SK-N-SH treated with all-trans-retinoic acid at 6 μM for 48 hours (cell line): ENCODE measurements around the gene WNK2.

ENCODE experiments used
- ATAC-seq: fragments of 200-7000 bp; cut with Tn5 transposase; 3 replicates; pipeline ENCODE4 v1.9.1; 2020; ENCODE audit warnings: mild to moderate bottlenecking, moderate library complexity
- ARNTL ChIP-seq: fragments of 450-650 bp; formaldehyde crosslinking; IDR thresholded peaks from 2 replicates; pipeline ENCODE4 v1.5.0; 2020; ENCODE audit warnings: low read depth, mild to moderate bottlenecking, moderate library complexity, borderline replicate concordance
- CREB5 ChIP-seq: fragments of 250-450 bp; sonication (Bioruptor Pico); IDR thresholded peaks from 2 replicates; pipeline ENCODE4 v1.5.1; 2020; ENCODE audit warnings: low read depth, mild to moderate bottlenecking, moderate library complexity
- CSDC2 ChIP-seq: fragments of 250-450 bp; sonication (Bioruptor Pico); IDR thresholded peaks from 2 replicates; pipeline ENCODE4 v1.5.0; 2020; ENCODE audit warnings: mild to moderate bottlenecking, moderate library complexity
- CSRNP3 ChIP-seq: fragments of 250-450 bp; sonication (Bioruptor Pico); IDR thresholded peaks from 2 replicates; pipeline ENCODE4 v1.5.1; 2021; ENCODE audit warnings: mild to moderate bottlenecking, moderate library complexity
- ESRRG ChIP-seq: fragments of 250-450 bp; sonication (Bioruptor Pico); IDR thresholded peaks from 2 replicates; pipeline ENCODE4 v1.6.1; 2021; ENCODE audit warnings: mild to moderate bottlenecking
- GLIS3 ChIP-seq: fragments of 250-450 bp; sonication (Bioruptor Pico); IDR thresholded peaks from 2 replicates; pipeline ENCODE4 v1.5.0; 2020; ENCODE audit warnings: mild to moderate bottlenecking, moderate library complexity
- ISL1 ChIP-seq: fragments of 250-450 bp; sonication (Bioruptor Pico); IDR thresholded peaks from 2 replicates; pipeline ENCODE4 v2.1.2; 2022; ENCODE audit warnings: mild to moderate bottlenecking, moderate library complexity
- OSR1 ChIP-seq: fragments of 250-450 bp; sonication (Bioruptor Pico); IDR thresholded peaks from 2 replicates; pipeline ENCODE4 v1.8.0; 2022; ENCODE audit warnings: moderate library complexity, mild to moderate bottlenecking, inconsistent platforms
- POU6F1 ChIP-seq: fragments of 250-450 bp; sonication (Bioruptor Pico); IDR thresholded peaks from 2 replicates; pipeline ENCODE4 v1.8.0; 2021; ENCODE audit warnings: low read depth, mild to moderate bottlenecking, moderate library complexity, borderline replicate concordance
- PPARA ChIP-seq: fragments of 250-450 bp; sonication (Bioruptor Pico); IDR thresholded peaks from 2 replicates; pipeline ENCODE4 v1.5.0; 2020; ENCODE audit warnings: mild to moderate bottlenecking, borderline replicate concordance
- RARB ChIP-seq: fragments of 250-450 bp; sonication (Bioruptor Pico); IDR thresholded peaks from 2 replicates; pipeline ENCODE4 v1.8.0; 2021; ENCODE audit warnings: mild to moderate bottlenecking, moderate library complexity
- TCF4 ChIP-seq: fragments of 250-450 bp; sonication (Bioruptor Pico); IDR thresholded peaks from 2 replicates; pipeline ENCODE4 v1.8.0; 2021; ENCODE audit warnings: mild to moderate bottlenecking, moderate library complexity, borderline replicate concordance
- TOX ChIP-seq: fragments of 250-450 bp; sonication (Bioruptor Pico); IDR thresholded peaks from 2 replicates; pipeline ENCODE4 v1.8.0; 2021; ENCODE audit warnings: mild to moderate bottlenecking, moderate library complexity, borderline replicate concordance
- TSHZ2 ChIP-seq: fragments of 250-450 bp; sonication (Bioruptor Pico); IDR thresholded peaks from 2 replicates; pipeline ENCODE4 v1.5.0; 2020; ENCODE audit warnings: mild to moderate bottlenecking, moderate library complexity
- ZC3H10 ChIP-seq: fragments of 250-450 bp; sonication (Bioruptor Pico); IDR thresholded peaks from 2 replicates; pipeline ENCODE4 v1.5.1; 2021; ENCODE audit warnings: mild to moderate bottlenecking, moderate library complexity
- ZFP3 ChIP-seq: fragments of 250-450 bp; sonication (Bioruptor Pico); IDR thresholded peaks from 2 replicates; pipeline ENCODE4 v1.5.0; 2020; ENCODE audit warnings: mild to moderate bottlenecking, moderate library complexity
- ZNF565 ChIP-seq: fragments of 450-650 bp; formaldehyde crosslinking; conservative IDR thresholded peaks from 2 replicates; pipeline ENCODE4 v1.5.0; 2020; ENCODE audit warnings: low read depth, mild to moderate bottlenecking, moderate library complexity
- ZNF70 ChIP-seq: fragments of 450-650 bp; formaldehyde crosslinking; IDR thresholded peaks from 2 replicates; pipeline ENCODE4 v1.5.0; 2020; ENCODE audit warnings: mild to moderate bottlenecking, moderate library complexity
- ZNF8 ChIP-seq: fragments of 450-650 bp; formaldehyde crosslinking; IDR thresholded peaks from 2 replicates; pipeline ENCODE4 v1.5.0; 2020; ENCODE audit warnings: mild to moderate bottlenecking, moderate library complexity

WNK2 gene

GRCh38 chr9:93200449-93200742 is 16.5 kb downstream of the WNK2 start:
- no peak for ATAC-seq
- no peak for TF ChIP-seq ZNF8 (CRISPR knock-in tag)
- TF ChIP-seq CSDC2 (CRISPR knock-in tag) = no peak
- no peak for TF ChIP-seq TSHZ2 (CRISPR knock-in tag)
- TF ChIP-seq PPARA (CRISPR knock-in tag) = no peak
- no peak for TF ChIP-seq CSRNP3 (CRISPR knock-in tag)
- no peak for TF ChIP-seq POU6F1
- TF ChIP-seq ISL1 (CRISPR knock-in tag) = no peak
- no peak for TF ChIP-seq ARNTL (CRISPR knock-in tag)
- TF ChIP-seq RARB (CRISPR knock-in tag) = no peak
- no peak for TF ChIP-seq TOX
- TF ChIP-seq ESRRG (CRISPR knock-in tag) = no peak
- TF ChIP-seq ZC3H10 = no peak
- TF ChIP-seq ZFP3 (CRISPR knock-in tag) = no peak
- no peak for TF ChIP-seq ZNF70 (CRISPR knock-in tag)
- TF ChIP-seq TCF4 (CRISPR knock-in tag) = no peak
- TF ChIP-seq GLIS3 = no peak
- no peak for TF ChIP-seq CREB5 (CRISPR knock-in tag)

- peak; percentile 19; the same call in 2 of the 3 replicates for ATAC-seq
- TF ChIP-seq ZFP3 (CRISPR knock-in tag) (no peak), GLIS3 (no peak), ESRRG (CRISPR knock-in tag) (no peak), PPARA (CRISPR knock-in tag) (no peak), ARNTL (CRISPR knock-in tag) (no peak), POU6F1 (no peak), ZNF565 (CRISPR knock-in tag) (no peak), CSDC2 (CRISPR knock-in tag) (no peak), TSHZ2 (CRISPR knock-in tag) (no peak), RARB (CRISPR knock-in tag) (no peak), OSR1 (no peak), ISL1 (CRISPR knock-in tag) (no peak), ZNF8 (CRISPR knock-in tag) (no peak), ZC3H10 (no peak), CSRNP3 (CRISPR knock-in tag) (no peak), TCF4 (CRISPR knock-in tag) (no peak)
These were observed 17.0 kb downstream of the WNK2 start for GRCh38 chr9:93200989-93201334.
